GM12875 (cell line): ENCODE data around the gene NLRP5.
A peak's percentile ranks its signal among the peaks of the same experiment; 100 is the strongest.

Source experiments
- H3K4me3 ChIP-seq: one replicate; pipeline ENCODE4 v1.5.1; 2011; ENCODE audit warnings: low read depth, low read length, control low read depth
- CTCF ChIP-seq: IDR thresholded peaks from 2 replicates; pipeline ENCODE4 v1.5.1; 2011; ENCODE audit warnings: low read depth, mild to moderate bottlenecking, control low read depth, inconsistent platforms, low read length, moderate library complexity, borderline replicate concordance; ENCODE audit not compliant: insufficient read depth

The NLRP5 gene

GRCh38 chr19:56071151-56071550 lies 84.6 kb downstream of the NLRP5 start:
- no peak overlapping the region for H3K4me3 ChIP-seq
- peak; percentile 51; the same call in 1 of the 2 replicates for TF ChIP-seq CTCF

- peak; percentile 67; the same call in 1 of the 2 replicates for TF ChIP-seq CTCF
- no peak overlapping the region for H3K4me3 ChIP-seq
Measured at GRCh38 chr19:56076498-56076897, 89.9 kb downstream of the NLRP5 start.

DNA sequence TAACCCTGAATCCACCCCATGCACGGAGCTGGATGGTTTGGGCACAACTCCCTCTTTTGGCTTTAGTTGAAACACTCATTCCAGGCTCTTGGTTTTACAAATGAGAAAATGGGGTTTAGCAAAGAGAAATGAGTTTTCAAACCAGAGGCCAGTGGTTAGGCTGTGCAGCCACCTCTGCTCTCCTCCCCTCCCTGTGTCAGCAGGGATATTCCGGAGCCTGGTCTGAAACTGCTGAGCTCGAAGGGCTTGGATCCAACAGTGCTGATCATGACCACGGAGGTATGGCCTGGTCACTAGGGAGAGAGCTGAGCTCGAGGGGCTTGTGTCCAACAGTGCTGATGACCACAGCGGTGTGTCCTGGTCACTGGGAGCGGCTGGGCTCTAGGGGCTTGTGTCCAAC lies 93.0 kb downstream of the NLRP5 start:
- no peak for TF ChIP-seq CTCF
- no peak overlapping the region for H3K4me3 ChIP-seq

GRCh38 chr19:56080669-56081401 lies 94.3 kb downstream of the NLRP5 start:
- H3K4me3 ChIP-seq: peak overlapping the region; percentile 49
- peak; percentile 77 for TF ChIP-seq CTCF

DNA sequence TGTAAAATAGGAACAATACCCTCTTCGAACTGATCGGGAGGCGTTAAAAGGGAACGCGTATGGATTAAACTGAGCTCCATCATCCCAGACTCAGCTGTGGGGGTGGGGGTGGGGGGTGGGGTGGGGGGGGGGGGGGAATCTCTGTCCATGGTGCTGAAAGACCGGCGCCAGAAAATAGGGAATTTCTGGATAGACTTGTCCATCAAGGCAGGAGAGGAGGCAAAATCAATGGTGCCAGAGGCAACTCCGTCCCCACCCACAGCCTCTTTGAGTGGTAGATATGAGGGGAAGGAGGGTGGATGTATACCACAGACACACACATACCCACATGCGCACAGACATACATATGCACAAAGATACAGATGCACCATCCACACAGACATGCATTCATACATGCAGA lies 97.1 kb downstream of the NLRP5 start:
- no peak overlapping the region for H3K4me3 ChIP-seq
- no peak for TF ChIP-seq CTCF

- H3K4me3 ChIP-seq: no peak overlapping the region
- TF ChIP-seq CTCF: no peak
Measured at GRCh38 chr19:56084835-56085536, 98.4 kb downstream of the NLRP5 start.
